IMR-90 (cell line): Measurements from ENCODE around the gene ATP10B. TPM values are rescaled to one million over a fixed set of nuclear protein-coding genes. Genes with fewer than 3 reads are reported as not detected.

Source experiments
- ATAC-seq: fragments of 200-7000 bp; cut with Tn5 transposase; 2 replicates; pipeline ENCODE4 v1.9.1; 2020; ENCODE audit warnings: low read depth, mild to moderate bottlenecking, moderate library complexity
- BruUV-seq: library from RNA; stranded (reverse); fragments of 400-500 nt; replicated peaks from 2 replicates; lab custom pipeline; 2021; lab: Mats Ljungman, UMichigan
- CTCF ChIA-PET: fragments of 300-600 bp; formaldehyde crosslinking; extraction: SDS; loops from one replicate; lab custom pipeline; 2021; ENCODE audit warnings: antibody characterized with exemption; lab: Yijun Ruan, JAX
- POLR2A ChIA-PET: fragments of 300-600 bp; sonication (Branson Sonifier 250); formaldehyde crosslinking; loops from one replicate; lab custom pipeline; 2022; ENCODE audit warnings: antibody characterized with exemption; ENCODE audit not compliant: unreplicated experiment; lab: Charles Lee
- DNase-seq: peaks from one replicate; pipeline ENCODE4 v3.0.0; 2013
- H2AFZ ChIP-seq: replicated peaks from 2 replicates; pipeline ENCODE3; 2013; ENCODE audit warnings: low read length, mild to moderate bottlenecking; ENCODE audit not compliant: poor library complexity
- H2AK5ac ChIP-seq: 2 replicates; pipeline ENCODE4 v1.6.1; 2013; ENCODE audit warnings: low read depth, low read length, inconsistent platforms
- H2AK9ac ChIP-seq: replicated peaks from 2 replicates; pipeline ENCODE3; 2013; ENCODE audit warnings: mild to moderate bottlenecking, low read depth, low read length, moderate library complexity; ENCODE audit not compliant: poor library complexity
- H2BK120ac ChIP-seq: 2 replicates; pipeline ENCODE4 v1.6.1; 2013; ENCODE audit warnings: low read depth, low read length, inconsistent platforms
- H2BK15ac ChIP-seq: 3 replicates; pipeline ENCODE4 v1.6.1; 2013; ENCODE audit warnings: low read depth, low read length, inconsistent platforms
- H2BK20ac ChIP-seq: 2 replicates; pipeline ENCODE4 v1.6.1; 2013; ENCODE audit warnings: low read depth, mild to moderate bottlenecking, inconsistent platforms, low read length, moderate library complexity
- H2BK5ac ChIP-seq: 2 replicates; pipeline ENCODE4 v1.6.1; 2013; ENCODE audit warnings: mild to moderate bottlenecking, low read depth, low read length, inconsistent platforms; ENCODE audit not compliant: poor library complexity, severe bottlenecking
- H3K14ac ChIP-seq: replicated peaks from 2 replicates; pipeline ENCODE4 v1.6.1; 2013; ENCODE audit warnings: low read depth, low read length, inconsistent platforms
- H3K18ac ChIP-seq: 2 replicates; pipeline ENCODE4 v1.6.1; 2013; ENCODE audit warnings: low read depth, low read length, control low read depth
- H3K23ac ChIP-seq: 2 replicates; pipeline ENCODE4 v1.6.1; 2013; ENCODE audit warnings: low read depth, low read length, inconsistent platforms
- H3K27ac ChIP-seq: 2 replicates; pipeline ENCODE4 v1.5.1; 2013; ENCODE audit warnings: mild to moderate bottlenecking, control low read depth, low read length; ENCODE audit not compliant: insufficient read depth
- H3K27me3 ChIP-seq: 2 replicates; pipeline ENCODE4 v1.6.1; 2013; ENCODE audit warnings: low read length; ENCODE audit not compliant: control insufficient read depth, insufficient read depth
- H3K36me3 ChIP-seq: 2 replicates; pipeline ENCODE4 v1.6.1; 2013; ENCODE audit warnings: low read length, mixed read lengths; ENCODE audit not compliant: control insufficient read depth, insufficient read depth
- H3K4ac ChIP-seq: 2 replicates; pipeline ENCODE4 v1.6.1; 2013; ENCODE audit warnings: low read depth, low read length, inconsistent platforms
- H3K4me1 ChIP-seq: 2 replicates; pipeline ENCODE4 v1.6.1; 2013; ENCODE audit warnings: low read length, mixed read lengths; ENCODE audit not compliant: control insufficient read depth, insufficient read depth
- H3K4me2 ChIP-seq: 2 replicates; pipeline ENCODE4 v1.6.1; 2013; ENCODE audit warnings: low read depth, mild to moderate bottlenecking, control low read depth, low read length, moderate library complexity
- H3K4me3 ChIP-seq: 2 replicates; pipeline ENCODE4 v1.5.1; 2013; ENCODE audit warnings: low read depth, mild to moderate bottlenecking, control low read depth, low read length, moderate library complexity; ENCODE audit not compliant: insufficient read depth
- H3K56ac ChIP-seq: 2 replicates; pipeline ENCODE4 v1.6.1; 2013; ENCODE audit warnings: low read length, inconsistent platforms; ENCODE audit not compliant: insufficient read depth; ENCODE audit errors: extremely low read depth
- H3K79me1 ChIP-seq, 2 experiments: 2 replicates each; pipeline ENCODE4 v1.6.1; 2013; ENCODE audit warnings: low read length in 2 of 2, inconsistent platforms in 1 of 2, low read depth in 1 of 2
- H3K9ac ChIP-seq: 2 replicates; pipeline ENCODE4 v1.6.1; 2013; ENCODE audit warnings: low read depth, low read length, control low read depth
- H3K9me1 ChIP-seq: 2 replicates; pipeline ENCODE4 v1.6.1; 2013; ENCODE audit warnings: low read length, inconsistent platforms; ENCODE audit not compliant: insufficient read depth
- H3K9me3 ChIP-seq: 2 replicates; pipeline ENCODE4 v1.6.1; 2013; ENCODE audit warnings: low read length; ENCODE audit not compliant: control insufficient read depth, insufficient read depth
- H4K20me1 ChIP-seq: 2 replicates; pipeline ENCODE4 v1.6.1; 2013; ENCODE audit warnings: low read length, inconsistent platforms; ENCODE audit not compliant: insufficient read depth
- H4K5ac ChIP-seq: 2 replicates; pipeline ENCODE4 v1.6.1; 2013; ENCODE audit warnings: mild to moderate bottlenecking, low read depth, low read length, control low read depth
- H4K8ac ChIP-seq, 2 experiments: 2 replicates each; pipeline ENCODE4 v1.6.1; 2013; ENCODE audit warnings: low read depth in 2 of 2, low read length in 2 of 2, control low read depth in 1 of 2, inconsistent platforms in 1 of 2
- H4K91ac ChIP-seq: 2 replicates; pipeline ENCODE4 v1.6.1; 2013; ENCODE audit warnings: low read depth, low read length, inconsistent platforms; ENCODE audit not compliant: insufficient read depth
- CEBPB ChIP-seq: IDR thresholded peaks from 2 replicates; pipeline ENCODE4 v1.6.1; 2012; ENCODE audit warnings: low read depth, low read length, improper control_type of control experiment
- CTCF ChIP-seq: conservative IDR thresholded peaks from 2 replicates; pipeline ENCODE4 v1.5.1; 2012; ENCODE audit warnings: mild to moderate bottlenecking, low read depth, low read length, improper control_type of control experiment
- MAZ ChIP-seq: IDR thresholded peaks from 2 replicates; pipeline ENCODE4 v1.6.1; 2012; ENCODE audit warnings: low read depth, mild to moderate bottlenecking, low read length, improper control_type of control experiment, moderate library complexity, borderline replicate concordance
- SMC3 ChIP-seq: fragments of 150-350 bp; IDR thresholded peaks from 2 replicates; pipeline ENCODE4 v1.6.1; 2016; ENCODE audit warnings: low read depth, mild to moderate bottlenecking, antibody characterized with exemption, low read length, moderate library complexity
- WGBS, 2 experiments: methylation state at CpG; one replicate each; pipeline versions ENCODE4 v1.1.5 to v1.1.7; 2013; ENCODE audit warnings: missing lambda C conversion rate in 2 of 2; ENCODE audit not compliant: insufficient read length in 1 of 2; ENCODE audit errors: extremely low coverage in 2 of 2; 5-methylcytosine and 5-hydroxymethylcytosine counted together
- dilution Hi-C: fragments of 300-500 bp; cut with HindIII; formaldehyde crosslinking; loops from one replicate; pipeline ENCODE4 v1.14.3; 2018; ENCODE audit warnings: low sequenced_read_pairs; ENCODE audit not compliant: unreplicated experiment
- in situ Hi-C: fragments of 300-500 bp; cut with MboI; formaldehyde crosslinking; loops from 3 replicates; pipeline ENCODE4 v1.14.3; 2019; ENCODE audit warnings: low sequenced_read_pairs, inconsistent platforms, mixed read lengths
- intact Hi-C: fragments of 100-400 bp; cut with micrococcal nuclease; formaldehyde crosslinking; loops from 2 replicates; pipeline ENCODE4 v1.10.0; 2022
- polyA plus RNA-seq, 3 experiments: library from polyadenylated mRNA; depleted of rRNA; stranded (reverse); fragments of >200 nt; gene quantifications; 2 replicates each; pipeline ENCODE4 v1.2.3, GENCODE V29; 2012; ENCODE audit warnings: low replicate concordance in 1 of 3
- total RNA-seq: library from RNA; depleted of rRNA; stranded (reverse); fragments of >200 nt; gene quantifications from 2 replicates; pipeline ENCODE4 v1.2.3, GENCODE V29; 2012

The ATP10B gene
- total and polyA plus RNA-seq, 2 of the 4 experiments (the other 2 are of a cell fraction): not detected

DNA sequence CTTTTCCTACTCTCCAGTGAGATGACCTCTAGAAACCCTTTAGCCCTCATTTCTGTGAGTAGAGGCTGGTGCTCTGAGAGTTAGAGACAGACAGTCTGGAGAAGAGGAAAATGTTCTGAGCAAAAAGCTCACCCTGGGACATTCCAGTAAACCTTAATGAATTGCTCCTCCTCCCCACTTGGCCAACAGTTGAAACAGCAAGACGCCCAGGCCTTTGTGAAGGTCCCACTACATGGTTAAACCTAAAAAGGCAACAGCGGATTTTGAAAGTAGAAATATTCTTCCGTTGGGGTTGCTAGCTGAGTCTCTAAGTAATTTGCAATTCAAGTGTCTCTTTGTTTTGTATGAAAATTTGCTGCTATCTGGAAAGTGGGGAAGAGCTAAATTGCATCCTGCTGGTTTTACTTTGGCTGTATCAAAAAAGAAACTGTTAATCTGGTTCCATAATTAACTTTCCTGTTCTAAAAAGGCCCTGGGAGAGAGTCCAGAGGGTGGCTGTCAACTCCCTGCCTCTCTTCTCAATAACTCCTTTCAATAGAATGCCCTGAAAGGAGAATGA lies 63.8 kb downstream of the ATP10B start:
- Histone ChIP-seq H3K23ac (no peak overlapping the region), H2BK120ac (no peak overlapping the region), H4K5ac (no peak overlapping the region), H2BK15ac (no peak overlapping the region), H3K14ac (no peak overlapping the region), H3K79me1 (no peaks in the 10 kb centered on the region), H3K9me1 (no peaks in the 10 kb centered on the region), H4K20me1 (no peaks in the 10 kb centered on the region), H3K27ac (no peak overlapping the region), H3K56ac (no peak overlapping the region), H3K4ac (no peak overlapping the region), H3K18ac (no peak overlapping the region), H2AK5ac (no peak overlapping the region), H3K36me3 (no peaks in the 10 kb centered on the region), H3K4me1 (no peaks in the 10 kb centered on the region), H3K9me3 (peaks cover 16% of the 10 kb centered on the region), H3K27me3 (no peaks in the 10 kb centered on the region), H2BK20ac (no peak overlapping the region), H3K4me3 (no peak overlapping the region), H3K4me2 (no peak overlapping the region), H4K8ac (no peak overlapping the region), H2AK9ac (no peak overlapping the region), H2AFZ (no peak overlapping the region), H4K91ac (no peak overlapping the region), H2BK5ac (no peak overlapping the region), H3K9ac (no peak overlapping the region)
- no peak for DNase-seq
- 40% methylated on average over 1 of the region's 3 CpGs; no CpG with 5 or more reads in 1 of the 2 experiments for WGBS, 2 experiments
- dilution Hi-C loops (no loop called here), in situ Hi-C loops (no loop called here), intact Hi-C loops (no loop called here)
- BruUV-seq: no TSS peak
- no peak for ATAC-seq
- TF ChIP-seq CEBPB: no peak
- no peak for TF ChIP-seq SMC3
- no peak for TF ChIP-seq CTCF
- TF ChIP-seq MAZ: no peak
- CTCF ChIA-PET: no interaction called here
- POLR2A ChIA-PET: no interaction called here
